Hypothalamus (tissue), 51 donors: ENCODE measurements around the gene KDM5B.
"Not testable (repeated sequence)": the region's sequence is repeated elsewhere in the genome, so short reads cannot be mapped to it uniquely, and the experiment has no call there.

Experiments
- DNase-seq, 51 donors: peaks; one replicate each; lab custom pipeline; 2025; lab: John Stamatoyannopoulos, UW

The KDM5B gene

DNA sequence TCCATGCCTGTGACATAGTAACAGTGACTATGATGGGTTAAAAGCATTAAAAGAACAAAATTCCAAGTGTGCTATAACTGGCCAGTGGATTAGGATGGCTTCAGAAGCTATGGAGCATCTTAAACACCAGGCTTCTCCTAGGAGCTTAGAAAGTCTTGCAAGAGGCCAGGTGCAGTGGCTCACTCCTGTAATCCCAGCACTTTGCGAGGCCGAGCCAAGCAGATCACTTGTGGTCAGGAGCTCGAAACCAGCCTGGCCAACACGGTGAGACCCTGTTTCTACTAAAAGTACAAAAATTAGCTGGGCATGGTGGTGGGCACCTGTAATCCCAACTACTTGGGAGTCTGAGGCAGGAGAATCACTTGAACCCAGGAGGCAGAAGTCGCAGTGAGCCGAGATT is 85.2 kb downstream of the KDM5B start:
- DNase-seq: not testable (repeated sequence)

DNA sequence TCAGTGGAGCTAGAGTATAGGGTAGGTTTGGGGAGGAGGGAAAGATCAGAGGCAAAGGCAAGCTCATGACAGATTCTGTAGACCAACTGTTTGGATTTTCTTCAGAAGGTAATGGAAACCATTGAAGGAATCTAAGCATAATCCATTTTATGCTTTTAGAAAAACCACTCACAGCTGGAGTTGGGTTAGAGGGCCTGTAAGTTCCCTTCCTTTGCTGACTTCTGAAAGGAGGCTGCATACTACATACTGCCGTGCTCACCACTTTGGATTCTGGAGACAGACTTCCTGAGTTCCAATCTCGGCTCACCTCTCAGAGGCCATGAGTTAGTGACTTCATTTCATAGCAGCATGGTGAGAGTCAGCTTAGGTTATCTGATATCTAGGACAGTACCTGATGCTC is 91.6 kb downstream of the KDM5B start:
- DNase-seq: no peak

DNA sequence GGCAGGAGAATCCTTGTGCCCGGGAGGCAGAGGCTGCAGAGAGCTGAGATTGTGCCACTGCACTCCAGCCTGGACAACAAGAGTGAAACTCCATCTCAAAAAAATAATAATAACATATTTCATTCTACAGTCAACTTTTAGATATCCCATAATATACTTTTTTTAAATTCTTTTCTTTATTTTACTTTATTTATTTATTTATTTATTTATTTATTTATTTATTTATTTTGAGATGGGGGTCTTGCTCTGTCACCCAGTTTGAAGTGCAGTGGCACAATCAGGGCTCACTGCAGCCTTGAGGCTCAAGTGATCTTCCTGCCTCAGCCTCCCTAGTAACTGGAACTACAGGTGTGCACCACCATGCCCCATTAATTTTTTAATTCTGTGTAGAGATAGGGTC is 94.0 kb downstream of the KDM5B start:
- DNase-seq: not testable (repeated sequence)

DNA sequence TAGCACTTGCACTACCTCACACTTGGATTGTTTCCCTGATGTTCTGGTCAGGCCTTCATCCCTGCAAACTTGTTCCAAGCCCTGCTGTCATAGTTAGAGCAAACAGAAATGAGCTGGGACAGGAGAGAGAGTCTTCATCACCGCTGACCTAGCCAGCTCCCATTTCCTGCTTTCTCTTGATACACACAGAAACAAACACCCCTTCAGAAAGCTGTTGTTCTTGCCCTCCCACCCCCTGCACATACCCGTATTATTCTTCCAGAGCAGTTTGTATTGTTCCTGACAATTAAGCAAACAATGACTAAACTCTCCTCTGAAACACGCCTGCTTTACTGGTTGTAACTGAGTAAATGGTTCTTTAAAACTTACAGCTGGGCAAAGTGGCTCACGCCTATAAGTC is 95.1 kb downstream of the KDM5B start:
- DNase-seq: no peak

DNA sequence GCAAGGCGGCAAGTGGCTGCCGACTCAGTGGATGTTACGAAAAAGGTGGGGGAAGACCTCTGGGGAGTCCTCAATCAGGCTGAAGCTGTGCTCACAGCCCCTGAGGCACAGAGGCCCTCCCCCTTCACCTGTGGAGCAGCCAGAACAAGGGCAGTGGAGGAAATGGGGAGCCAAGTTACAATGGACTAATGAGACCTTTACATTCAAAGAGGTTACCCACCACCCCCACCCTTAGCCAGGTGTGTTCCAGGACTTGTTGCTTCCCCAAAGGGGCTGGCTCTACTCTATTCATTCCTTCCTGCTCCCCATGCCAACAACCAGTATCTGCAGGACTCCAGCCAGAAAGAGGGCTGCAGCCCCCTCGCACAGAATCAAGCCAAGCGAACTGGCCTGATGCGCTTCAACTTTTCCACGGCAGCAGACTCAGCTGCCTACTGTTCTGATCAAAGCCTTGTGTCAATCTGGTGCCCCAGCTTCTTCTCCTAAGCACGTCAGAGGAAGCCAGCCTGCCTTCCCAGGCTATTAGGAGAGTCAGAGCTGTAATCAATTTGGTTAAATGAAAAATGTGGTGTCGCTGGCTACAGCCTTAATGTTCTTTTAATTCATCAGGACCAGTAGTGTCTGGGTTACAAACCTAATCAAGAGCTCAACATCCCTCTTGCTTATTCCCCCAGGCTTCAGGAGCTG is 96.1 kb downstream of the KDM5B start:
- DNase-seq: no peak

DNA sequence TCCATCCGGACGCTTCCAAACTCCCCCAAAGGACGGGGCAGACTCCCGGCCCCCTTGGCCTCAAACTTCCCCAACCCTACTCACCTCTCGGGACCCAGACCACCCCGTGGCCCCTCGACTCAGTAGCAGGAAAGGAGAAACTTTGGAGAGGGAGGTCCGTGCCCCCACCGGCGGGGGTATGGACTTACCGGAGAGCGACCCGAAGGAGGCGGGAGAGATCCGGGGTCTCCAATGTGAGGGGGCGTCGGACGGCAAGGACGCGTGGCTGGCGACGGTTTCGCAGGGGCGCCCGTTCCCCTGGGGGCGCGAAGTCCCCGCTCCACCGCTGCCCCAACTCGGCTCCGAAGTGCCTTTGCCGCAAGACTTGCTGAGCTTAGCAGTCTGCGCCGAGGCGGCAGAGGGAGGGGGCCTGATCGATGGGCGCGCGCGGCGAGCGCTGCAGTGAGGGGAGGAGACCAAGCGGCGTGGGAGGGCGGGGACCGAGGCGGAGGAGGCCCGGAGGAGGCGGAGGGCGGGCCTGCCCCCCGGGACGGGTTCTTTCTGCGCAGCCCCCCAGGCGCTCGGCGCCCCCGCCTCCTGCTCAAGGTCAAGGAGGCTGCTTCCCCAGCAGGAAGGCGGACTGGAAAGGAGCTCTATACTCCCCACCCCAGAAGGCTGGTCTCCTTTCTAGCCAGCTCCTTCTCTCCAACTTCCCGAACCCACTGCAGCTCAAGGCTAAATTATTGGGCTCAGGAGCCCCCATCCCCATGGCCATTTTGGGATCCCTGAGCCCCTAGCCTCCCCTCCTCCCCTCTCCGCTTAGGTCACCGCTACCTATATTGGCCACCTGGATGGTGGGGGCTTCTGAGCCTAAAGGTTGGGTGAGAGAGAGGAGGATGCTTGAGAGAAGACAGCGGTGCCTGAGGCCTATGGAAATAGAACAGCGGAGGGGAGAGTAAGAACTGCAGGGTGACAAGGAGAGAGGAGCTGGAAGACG is 97.9 kb downstream of the KDM5B start, which contains the start of gene SYT2:
TSS of gene SYT2 (minus strand) at position 385 of the 976 bp plus-strand sequence. CDS start 104,682 bp downstream, outside the sequence.
- peak in 16 of 51 donors; percentile 5 to 45 (median 12) for DNase-seq

DNA sequence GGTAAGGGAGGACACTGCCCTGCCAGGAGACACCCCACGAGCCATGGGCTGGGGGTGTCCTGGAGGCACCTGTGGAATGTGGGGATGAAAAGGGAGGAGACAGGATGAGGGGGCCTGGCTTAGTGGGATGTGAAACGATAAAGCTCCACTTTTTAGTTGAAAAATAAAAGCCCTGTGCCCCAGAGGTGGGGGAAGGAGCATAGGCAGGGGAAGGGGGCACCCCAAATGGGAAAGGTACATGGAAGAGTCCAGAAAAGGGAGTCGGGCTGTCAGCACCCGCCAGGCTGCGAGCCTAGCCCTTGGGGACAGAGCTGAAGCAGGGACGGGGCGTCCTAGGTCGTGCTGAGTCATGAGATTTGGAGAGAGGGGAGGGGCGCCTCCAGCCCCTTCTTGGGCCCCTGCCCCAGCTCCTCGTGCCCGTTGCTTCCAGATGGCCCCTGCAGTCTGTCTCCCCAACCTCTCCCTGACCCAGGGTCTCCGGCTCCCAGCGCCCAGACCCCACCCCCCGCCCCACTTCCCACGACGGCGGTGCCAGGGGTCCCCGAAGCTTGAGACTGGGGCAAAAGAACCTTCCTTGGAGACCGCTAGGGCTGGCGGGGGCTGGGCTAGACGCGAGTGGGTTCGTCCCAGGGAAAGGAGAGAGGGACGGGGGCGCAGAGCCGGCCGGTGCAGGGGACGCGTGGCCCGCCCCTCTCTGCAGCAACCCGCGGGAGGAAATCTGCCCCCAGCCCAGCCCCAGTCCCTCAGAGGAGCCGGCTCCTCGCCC is 98.8 kb downstream of the KDM5B start:
- DNase-seq: no peak

DNA sequence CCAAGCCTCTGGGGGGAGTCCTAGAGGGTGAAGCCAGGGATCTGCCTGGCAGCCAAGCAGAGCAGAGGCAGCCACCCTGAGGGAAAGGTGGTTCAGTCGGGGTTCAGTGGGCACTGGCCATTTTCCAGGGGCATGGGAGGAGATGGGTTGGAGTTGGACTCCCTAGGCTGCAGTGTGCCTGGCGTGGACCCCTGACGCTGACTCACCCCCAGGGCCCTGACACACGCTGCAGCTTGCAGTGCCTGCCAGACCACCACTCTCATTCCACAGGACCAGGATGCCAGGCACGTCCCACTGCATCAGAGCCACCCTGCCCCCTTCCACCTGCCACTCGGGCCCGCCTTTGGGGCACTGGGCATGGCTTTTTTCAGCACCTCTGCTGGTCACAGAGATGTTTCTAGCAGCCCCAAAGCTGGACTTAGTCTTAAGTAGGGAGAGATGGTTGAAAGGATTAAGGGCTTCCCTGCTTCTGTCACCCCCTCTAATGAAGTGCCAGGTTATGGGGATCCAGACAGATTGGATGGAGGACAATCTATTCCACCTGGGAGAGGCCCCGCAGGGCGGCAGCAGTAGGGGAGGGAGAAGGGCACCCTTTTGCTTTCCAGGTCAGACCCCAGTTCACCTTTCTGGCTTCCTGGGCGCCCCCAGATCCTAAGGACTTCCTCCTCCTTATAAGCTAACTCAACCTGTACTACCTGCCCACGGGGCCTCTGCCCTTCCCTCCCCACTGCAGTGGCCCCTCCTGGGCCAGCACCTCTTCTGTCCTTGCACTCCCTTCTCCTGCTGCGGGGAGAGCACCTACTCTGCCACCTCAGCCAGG is 99.6 kb downstream of the KDM5B start:
- DNase-seq: no peak

DNA sequence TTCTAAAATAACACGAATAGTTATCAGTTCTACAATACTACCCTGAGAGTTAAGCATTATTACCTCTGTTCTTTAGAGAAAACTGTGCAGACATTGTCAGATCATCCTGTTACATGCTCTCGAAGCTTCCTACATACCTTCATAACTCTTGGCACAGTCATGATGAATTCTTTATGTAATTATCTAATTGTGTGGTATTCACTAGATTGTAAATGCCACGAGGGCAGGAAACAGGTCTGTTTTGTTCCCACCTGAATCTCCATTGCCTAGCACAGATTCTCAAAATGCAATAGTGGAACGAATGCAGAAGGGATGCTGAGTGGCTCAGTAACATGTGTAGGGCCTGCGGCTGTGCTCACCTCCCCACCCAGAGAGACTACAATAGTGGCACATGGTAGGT is 101.4 kb downstream of the KDM5B start:
- DNase-seq: no peak

DNA sequence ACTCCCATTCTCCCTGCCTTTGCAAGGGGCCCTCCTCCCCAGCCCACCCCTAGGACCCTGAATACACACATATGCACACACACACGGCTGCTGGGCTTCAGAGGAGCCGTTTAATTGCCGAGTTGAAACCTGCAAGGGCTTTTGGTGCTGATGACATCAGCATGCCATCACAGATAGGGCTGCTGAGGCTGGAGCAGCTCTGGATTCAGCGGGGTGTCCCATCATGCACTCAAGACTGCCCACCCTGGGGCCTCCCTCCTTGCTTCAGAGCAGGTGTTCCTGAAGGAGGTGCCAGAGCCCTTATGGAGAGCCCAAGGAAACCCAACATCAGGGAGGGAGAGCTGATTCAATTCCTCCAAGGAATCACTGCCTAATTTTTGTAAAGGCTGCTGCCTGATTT is 103.6 kb downstream of the KDM5B start:
- DNase-seq: no peak

DNA sequence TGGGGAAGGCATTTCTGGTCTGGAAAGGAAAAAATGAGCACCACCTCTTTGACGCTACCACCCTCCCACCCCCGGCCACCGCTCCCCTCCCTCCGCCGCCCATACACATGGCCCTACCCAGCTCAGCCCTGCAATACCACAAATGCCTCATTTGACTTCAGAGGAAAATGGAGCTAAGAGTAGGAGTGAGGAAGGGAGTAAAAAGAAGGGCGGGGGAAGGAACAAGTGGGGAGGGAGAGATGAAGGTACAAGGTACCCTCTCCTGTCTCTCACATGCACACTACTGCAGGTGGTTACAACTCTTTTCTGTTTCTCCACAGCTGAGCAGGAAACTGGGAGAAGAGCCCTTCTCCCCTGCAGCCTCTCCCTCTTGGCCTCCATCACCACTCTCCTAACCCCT is 105.0 kb downstream of the KDM5B start:
- no peak for DNase-seq

DNA sequence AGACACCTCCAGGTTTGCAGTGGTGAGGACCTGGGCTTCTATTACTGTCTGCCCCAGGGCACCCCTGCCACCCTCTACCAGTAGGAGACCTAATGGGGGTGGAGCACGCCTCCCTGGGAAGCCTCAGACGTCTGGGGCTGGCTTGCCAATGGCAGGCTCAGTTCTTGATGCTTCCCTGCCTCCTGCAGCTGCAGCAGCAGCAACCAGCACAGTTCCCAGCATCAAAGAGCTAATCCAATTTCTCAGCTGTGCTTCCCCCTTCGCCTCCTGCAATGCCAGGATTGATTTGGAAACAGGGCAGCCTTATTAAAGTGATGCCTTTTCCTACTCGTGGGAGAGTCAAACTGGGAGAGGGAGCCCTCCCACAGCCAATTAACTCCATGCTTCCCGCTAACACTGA is 106.1 kb downstream of the KDM5B start:
- DNase-seq: peak in 1 of 51 donors; percentile 7

DNA sequence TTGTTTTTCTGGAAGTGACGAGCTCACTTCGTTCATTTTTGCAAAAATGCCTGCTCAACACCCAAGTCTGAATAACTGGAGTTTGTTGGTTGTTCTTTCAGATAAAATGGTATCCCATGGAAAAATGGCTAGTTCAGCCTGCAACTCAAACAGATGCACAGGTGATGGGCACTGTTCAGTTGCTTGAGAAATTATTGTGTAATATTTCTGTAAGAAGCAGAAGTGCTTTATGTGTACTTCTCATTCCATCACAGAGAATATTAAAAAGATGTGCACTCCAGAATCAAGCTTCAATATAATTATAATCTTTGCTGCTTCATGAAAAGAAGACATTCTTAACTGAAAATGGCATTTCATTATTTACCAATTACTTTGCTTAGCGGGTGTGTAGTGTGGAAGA is 107.0 kb downstream of the KDM5B start:
- DNase-seq: no peak

DNA sequence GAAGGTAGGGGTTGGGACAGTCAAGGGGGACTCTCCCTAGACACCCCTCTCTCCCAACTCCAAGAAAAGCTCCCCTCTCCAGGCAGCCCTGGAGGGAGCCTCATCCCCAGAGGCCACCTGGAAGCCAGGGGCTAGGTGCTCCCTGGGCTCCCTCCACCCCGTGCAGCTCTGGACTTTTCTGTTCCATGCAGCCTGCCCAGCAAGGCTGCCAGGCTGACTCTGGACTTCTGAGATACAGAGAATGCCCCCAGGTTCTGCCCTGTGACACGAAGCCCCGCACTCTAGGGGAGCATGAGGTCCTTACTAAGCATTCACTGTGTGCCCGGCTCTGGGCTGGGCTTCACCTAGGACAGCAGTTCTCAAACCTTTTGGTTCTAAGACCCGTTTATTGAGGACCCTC is 108.2 kb downstream of the KDM5B start:
- DNase-seq: no peak

DNA sequence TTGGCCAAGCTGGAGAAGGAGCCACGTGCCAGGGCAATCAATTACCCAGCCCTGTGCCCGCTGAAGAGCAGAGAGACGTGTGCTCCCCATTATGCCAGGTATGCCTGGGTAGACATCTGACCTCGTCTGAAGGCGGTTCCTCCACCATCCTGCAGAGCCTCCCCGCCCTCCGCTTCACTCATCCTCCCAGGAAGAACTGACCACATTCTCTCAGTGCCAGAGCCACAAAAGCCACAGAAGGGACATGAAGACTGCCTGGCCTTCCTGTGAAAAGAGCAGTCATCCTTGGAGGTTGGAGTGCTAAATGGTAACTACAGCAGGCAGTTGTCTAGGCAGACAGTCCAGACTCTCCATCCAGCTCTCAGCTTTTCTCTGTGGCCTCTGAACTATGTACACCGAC is 109.9 kb downstream of the KDM5B start:
- DNase-seq: no peak

DNA sequence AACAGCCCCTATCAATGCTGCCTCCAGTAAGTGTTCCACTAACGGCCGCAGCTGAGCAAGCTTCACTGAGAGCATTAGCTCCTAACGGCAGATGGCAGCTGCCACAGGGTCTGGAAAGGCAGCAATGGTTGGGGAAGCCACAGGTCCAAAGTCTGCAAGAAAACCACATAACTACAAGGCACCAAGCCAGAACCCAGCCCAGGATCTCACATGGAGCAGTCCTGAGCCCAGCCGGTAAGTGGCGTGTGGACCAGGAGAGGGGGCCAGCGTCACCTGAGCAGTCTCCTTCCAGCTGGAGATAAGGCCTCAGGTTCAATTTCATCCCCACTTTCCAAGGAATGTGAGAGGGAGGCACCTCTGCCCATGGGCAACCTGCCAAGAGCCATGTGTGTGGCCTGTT is 111.2 kb downstream of the KDM5B start:
- DNase-seq: no peak

DNA sequence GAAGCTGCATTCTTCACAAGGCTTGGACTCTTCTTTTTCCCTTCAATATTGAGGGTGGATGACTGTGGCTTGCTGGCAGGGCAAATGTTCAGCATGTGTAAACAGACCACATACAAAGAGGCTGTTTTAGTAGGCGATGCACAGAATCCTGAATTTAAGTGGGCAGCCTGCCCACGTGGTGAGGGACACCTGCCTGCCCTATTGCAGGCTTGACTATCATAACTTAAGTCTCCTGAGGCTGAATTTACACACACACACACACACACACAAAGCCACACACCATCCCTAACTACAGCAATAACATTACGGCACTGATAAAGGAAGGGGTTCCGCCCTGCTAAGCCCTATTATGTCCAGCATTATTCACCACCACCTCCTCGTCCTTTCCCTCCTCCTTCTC is 113.9 kb downstream of the KDM5B start:
- no peak for DNase-seq

DNA sequence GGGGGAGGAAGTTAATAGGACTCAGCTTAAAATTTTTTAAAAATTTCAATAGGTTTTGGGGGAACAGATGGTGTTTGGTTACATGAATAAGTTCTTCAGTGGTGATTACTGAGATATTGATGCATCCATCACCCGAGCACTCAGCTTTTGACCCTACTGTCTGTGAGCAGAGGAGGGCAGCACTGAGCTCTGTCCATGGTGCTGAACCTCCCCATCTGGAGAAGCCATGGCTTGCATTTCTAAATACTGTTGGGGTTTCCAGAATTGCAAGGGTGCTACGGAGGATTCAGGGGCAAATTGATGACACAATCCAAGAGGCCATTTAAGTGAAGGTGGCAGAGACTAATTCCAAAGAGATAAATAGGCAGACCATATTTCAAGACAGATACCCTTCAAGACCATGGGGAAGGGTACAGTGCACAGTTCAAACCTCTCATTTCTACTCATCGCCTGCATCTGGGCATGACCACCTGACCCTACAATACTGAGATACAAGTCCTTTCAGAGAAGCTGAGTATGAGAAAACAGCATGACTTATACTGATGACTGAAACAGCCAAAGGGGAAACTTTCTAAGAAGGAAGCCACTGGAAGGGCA is 115.2 kb downstream of the KDM5B start:
- DNase-seq: peak in 24 of 51 donors; percentile 2 to 62 (median 22)

DNA sequence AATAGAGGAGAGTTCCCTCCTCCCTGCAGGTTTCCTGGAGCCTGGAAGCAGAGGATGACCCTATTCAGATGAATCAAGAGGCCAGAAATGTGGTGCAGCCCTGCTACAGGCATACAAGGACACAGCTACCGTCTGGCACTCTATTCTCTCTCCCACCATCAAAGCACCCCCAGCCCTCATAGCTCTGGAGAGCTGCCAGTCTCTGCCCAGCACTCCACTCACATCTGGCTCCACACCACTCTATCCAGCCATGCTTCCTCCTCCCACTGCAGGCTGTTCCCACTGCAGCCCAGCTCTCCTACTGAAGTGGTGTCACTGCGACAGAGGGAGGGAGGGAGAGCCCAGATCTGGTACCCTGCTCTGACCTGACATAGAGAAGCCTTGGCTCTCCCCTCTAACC is 116.4 kb downstream of the KDM5B start:
- no peak for DNase-seq
